HL-60 (cell line): Measurements from ENCODE around the gene LILRB4.
A peak's percentile ranks its signal among the peaks of the same experiment; 100 is the strongest.
"Not testable (repeated sequence)": the region's sequence is repeated elsewhere in the genome, so short reads cannot be mapped to it uniquely, and the experiment has no call there.

ENCODE experiments used
- DNase-seq, 2 experiments: peaks; one replicate each; pipeline ENCODE4 v3.0.0-alpha.2; 2010 to 2020; ENCODE audit warnings: low read depth in 1 of 2, low spot score in 1 of 2
- H3K27ac ChIP-seq: fragments of 250-450 bp; sonication (Bioruptor Pico); replicated peaks from 2 replicates; pipeline ENCODE4 v1.5.1; 2020; ENCODE audit warnings: mild to moderate bottlenecking, moderate library complexity
- H3K27me3 ChIP-seq: fragments of 250-450 bp; sonication (Bioruptor Pico); 2 replicates; pipeline ENCODE4 v1.5.1; 2021; ENCODE audit warnings: mild to moderate bottlenecking, moderate library complexity; ENCODE audit not compliant: insufficient read depth, poor library complexity, severe bottlenecking
- H3K4me3 ChIP-seq: replicated peaks from 2 replicates; pipeline ENCODE4 v1.5.1; 2011; ENCODE audit warnings: mild to moderate bottlenecking, control low read depth, low read length; ENCODE audit not compliant: insufficient read depth
- GABPA ChIP-seq: IDR thresholded peaks from 2 replicates; pipeline ENCODE4 v1.6.1; 2012; ENCODE audit warnings: low read depth
- POLR2AphosphoS5 ChIP-seq: IDR thresholded peaks from 2 replicates; pipeline ENCODE4 v1.6.1; 2012; ENCODE audit warnings: low read depth
- SPI1 ChIP-seq: IDR thresholded peaks from 2 replicates; pipeline ENCODE4 v1.6.1; 2012; ENCODE audit warnings: low read depth, mild to moderate bottlenecking, borderline replicate concordance
- TF ChIP-seq, protein P1 (sequence below): IDR thresholded peaks from one replicate; pipeline ENCODE4 v1.5.1; 2011; ENCODE audit warnings: low read length, control low read depth, inconsistent platforms; ENCODE audit not compliant: insufficient read depth
- TF ChIP-seq, protein P2 (sequence below): IDR thresholded peaks from 2 replicates; pipeline ENCODE4 v1.6.1; 2012; ENCODE audit warnings: low read depth; ENCODE audit not compliant: insufficient replicate concordance

LILRB4 gene

DNA sequence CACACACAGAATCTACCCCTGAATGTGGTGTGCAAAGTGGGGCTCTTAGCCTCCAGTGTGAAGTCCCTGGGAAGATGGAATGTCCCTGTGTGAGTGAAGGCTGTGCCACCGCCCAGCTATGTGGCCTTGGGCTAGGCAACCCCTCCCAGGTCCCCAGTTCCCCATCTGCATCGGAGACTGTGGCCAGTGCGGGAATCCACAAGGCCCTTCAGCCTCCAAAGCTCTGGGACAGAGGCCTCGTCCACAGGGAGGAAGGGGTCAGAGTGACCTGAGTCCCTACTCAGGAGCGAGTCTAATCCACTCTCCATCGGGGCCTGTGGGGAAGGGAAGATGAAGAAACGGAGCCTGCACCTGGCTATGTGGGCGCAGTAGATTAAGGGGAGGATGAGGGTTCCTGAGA lies 42.1 kb downstream of the LILRB4 start:
- H3K27me3 ChIP-seq: no peaks in the 10 kb centered on the region
- H3K27ac ChIP-seq: no peak overlapping the region
- TF ChIP-seq, protein P1, sequence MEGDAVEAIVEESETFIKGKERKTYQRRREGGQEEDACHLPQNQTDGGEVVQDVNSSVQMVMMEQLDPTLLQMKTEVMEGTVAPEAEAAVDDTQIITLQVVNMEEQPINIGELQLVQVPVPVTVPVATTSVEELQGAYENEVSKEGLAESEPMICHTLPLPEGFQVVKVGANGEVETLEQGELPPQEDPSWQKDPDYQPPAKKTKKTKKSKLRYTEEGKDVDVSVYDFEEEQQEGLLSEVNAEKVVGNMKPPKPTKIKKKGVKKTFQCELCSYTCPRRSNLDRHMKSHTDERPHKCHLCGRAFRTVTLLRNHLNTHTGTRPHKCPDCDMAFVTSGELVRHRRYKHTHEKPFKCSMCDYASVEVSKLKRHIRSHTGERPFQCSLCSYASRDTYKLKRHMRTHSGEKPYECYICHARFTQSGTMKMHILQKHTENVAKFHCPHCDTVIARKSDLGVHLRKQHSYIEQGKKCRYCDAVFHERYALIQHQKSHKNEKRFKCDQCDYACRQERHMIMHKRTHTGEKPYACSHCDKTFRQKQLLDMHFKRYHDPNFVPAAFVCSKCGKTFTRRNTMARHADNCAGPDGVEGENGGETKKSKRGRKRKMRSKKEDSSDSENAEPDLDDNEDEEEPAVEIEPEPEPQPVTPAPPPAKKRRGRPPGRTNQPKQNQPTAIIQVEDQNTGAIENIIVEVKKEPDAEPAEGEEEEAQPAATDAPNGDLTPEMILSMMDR: no peak
- TF ChIP-seq, protein P2, sequence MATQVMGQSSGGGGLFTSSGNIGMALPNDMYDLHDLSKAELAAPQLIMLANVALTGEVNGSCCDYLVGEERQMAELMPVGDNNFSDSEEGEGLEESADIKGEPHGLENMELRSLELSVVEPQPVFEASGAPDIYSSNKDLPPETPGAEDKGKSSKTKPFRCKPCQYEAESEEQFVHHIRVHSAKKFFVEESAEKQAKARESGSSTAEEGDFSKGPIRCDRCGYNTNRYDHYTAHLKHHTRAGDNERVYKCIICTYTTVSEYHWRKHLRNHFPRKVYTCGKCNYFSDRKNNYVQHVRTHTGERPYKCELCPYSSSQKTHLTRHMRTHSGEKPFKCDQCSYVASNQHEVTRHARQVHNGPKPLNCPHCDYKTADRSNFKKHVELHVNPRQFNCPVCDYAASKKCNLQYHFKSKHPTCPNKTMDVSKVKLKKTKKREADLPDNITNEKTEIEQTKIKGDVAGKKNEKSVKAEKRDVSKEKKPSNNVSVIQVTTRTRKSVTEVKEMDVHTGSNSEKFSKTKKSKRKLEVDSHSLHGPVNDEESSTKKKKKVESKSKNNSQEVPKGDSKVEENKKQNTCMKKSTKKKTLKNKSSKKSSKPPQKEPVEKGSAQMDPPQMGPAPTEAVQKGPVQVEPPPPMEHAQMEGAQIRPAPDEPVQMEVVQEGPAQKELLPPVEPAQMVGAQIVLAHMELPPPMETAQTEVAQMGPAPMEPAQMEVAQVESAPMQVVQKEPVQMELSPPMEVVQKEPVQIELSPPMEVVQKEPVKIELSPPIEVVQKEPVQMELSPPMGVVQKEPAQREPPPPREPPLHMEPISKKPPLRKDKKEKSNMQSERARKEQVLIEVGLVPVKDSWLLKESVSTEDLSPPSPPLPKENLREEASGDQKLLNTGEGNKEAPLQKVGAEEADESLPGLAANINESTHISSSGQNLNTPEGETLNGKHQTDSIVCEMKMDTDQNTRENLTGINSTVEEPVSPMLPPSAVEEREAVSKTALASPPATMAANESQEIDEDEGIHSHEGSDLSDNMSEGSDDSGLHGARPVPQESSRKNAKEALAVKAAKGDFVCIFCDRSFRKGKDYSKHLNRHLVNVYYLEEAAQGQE: no peak
- no peak for TF ChIP-seq GABPA
- no peak for TF ChIP-seq POLR2AphosphoS5
- no peak for TF ChIP-seq SPI1
- DNase-seq: no peak
- H3K4me3 ChIP-seq: no peak overlapping the region

DNA sequence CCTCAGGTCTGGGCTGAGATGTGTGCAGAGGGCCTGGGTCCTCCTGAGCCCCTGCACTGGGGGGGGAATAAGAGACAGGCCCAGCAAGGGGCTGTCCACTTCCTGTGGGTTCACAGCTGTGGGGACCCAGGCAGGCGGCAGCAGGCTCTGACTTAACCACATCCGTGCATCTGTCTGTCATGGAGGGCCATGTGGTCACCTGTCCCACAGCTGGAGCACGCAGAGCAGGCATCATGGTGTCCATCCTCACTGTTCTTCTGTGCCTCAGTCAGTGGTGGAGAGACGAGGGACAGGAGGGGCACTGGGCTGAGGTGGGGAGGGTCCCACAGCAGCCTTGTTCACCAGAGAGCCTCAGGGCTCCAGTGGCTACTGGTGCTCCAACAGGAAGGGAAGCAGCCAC lies 45.2 kb downstream of the LILRB4 start:
- no peak for DNase-seq
- no peaks in the 10 kb centered on the region for H3K27me3 ChIP-seq
- TF ChIP-seq, protein P1: no peak
- TF ChIP-seq GABPA: no peak
- TF ChIP-seq POLR2AphosphoS5: peak; percentile 39; the same call in 1 of the 2 replicates
- no peak overlapping the region for H3K4me3 ChIP-seq
- no peak overlapping the region for H3K27ac ChIP-seq

DNA sequence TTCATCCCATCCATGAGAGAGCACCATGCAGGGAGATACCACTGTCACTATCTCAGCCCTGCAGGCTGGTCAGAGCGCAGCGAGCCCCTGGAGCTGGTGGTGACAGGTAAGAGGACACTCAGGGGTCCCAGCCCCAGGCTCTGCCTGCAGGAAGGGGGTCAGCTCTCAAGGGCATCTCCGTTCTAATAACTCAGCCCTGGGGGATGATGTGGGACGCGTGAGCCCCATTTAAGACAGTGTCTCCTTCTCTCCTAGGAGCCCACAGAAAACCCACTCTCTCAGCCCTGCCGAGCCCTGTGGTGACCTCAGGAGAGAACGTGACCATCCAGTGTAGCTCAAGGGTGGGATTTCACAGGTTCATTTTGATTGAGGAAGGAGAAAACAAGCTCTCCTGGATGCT lies 46.0 kb downstream of the LILRB4 start:
- no peaks in the 10 kb centered on the region for H3K27me3 ChIP-seq
- H3K4me3 ChIP-seq: no peak overlapping the region
- H3K27ac ChIP-seq: no peak overlapping the region
- TF ChIP-seq GABPA (no peak), SPI1 (no peak), POLR2AphosphoS5 (no peak)
- TF ChIP-seq, protein P2: no peak
- TF ChIP-seq, protein P1: no peak
- DNase-seq: no peak

DNA sequence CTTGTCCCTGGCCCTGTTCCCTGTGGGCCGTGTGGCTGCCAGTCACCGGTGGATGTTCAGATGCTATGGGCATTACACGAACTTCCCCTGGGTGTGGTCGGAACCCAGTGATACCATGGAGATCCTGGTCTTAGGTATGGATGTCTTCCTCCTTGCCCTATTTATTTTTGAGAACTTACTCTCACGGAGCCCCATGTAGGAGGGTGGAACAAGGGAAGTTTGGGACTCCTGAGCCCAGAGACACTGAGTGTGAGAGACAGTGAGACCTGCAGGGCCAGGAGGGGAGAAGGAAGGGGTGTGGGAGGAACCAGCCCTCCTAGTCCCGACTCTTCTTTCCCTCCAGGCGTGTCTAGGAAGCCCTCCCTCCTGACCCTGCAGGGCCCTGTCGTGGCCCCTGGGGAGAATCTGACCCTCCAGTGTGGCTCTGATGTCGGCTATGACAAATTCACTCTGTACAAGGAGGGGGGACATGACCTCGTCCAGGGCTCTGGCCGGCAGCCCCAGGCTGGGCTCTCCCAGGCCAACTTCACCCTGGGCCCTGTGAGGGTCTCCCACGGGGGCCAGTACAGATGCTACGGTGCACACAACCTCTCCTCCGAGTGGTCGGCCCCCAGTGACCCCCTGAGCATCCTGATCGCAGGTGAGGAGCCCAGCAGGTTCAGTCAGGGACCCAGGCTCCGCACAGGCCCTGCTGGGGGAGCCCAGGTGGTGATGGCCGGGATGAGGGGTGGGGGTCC lies 46.6 kb downstream of the LILRB4 start:
- H3K27me3 ChIP-seq: no peaks in the 10 kb centered on the region
- no peak overlapping the region for H3K27ac ChIP-seq
- TF ChIP-seq GABPA (no peak), POLR2AphosphoS5 (no peak), SPI1 (no peak)
- TF ChIP-seq, protein P1: no peak
- TF ChIP-seq, protein P2: no peak
- H3K4me3 ChIP-seq: no peak overlapping the region
- DNase-seq: no peak

DNA sequence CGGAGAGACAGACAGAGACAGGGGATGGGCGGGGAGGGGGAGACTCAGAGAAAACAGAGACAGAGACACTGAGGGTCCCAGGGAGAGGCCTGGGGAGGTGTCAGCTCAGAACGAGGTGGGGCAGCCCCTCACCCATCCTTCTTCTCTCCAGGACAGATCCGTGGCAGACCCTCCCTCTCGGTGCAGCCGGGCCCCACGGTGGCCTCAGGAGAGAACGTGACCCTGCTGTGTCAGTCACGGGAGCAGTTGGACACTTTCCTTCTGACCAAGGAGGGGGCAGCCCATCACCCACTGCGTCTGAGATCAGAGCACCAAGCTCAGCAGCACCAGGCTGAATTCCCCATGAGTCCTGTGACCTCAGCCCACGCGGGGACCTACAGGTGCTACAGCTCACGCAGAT lies 47.2 kb downstream of the LILRB4 start:
- H3K27me3 ChIP-seq, DNase-seq, H3K27ac ChIP-seq, H3K4me3 ChIP-seq: not testable (repeated sequence)
